Measurements from ENCODE around the gene ATP7A. TPM values are rescaled to one million over a fixed set of nuclear protein-coding genes. Genes with fewer than 3 reads are reported as not detected.

The ATP7A gene
- total RNA-seq, 3 donors from 2014 or later (not counting 1 experiment from before 2014, with no cell fraction given): 18.8 to 24.3 (median 21.5) TPM

DNA sequence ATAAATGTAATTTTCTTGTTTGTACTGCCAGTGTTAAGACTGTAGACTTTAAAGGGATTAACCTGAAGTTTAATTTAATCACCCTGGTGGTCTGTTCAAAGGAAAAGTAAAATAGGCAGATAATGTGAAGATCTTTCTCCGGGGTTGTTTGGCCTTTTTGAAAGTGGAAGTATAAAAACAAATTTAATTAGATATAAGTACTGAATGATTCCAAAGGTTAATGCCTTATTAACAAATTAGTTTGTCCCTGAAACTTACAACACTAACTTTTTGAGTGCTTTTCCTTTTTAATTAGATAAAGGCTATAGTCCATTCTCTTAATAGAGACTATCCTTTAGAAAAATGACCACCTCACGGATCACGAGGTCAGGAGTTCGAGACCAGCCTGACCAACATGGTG, 69.4 kb downstream of the ATP7A start:
- 96% methylated on average over 4 of the region's 4 CpGs for WGBS (ENCODE audit: insufficient coverage)
- no peaks in the 10 kb centered on the region for H3K27me3 ChIP-seq (ENCODE audit: control insufficient read depth, insufficient read depth, low read length)
- H3K4me3 ChIP-seq (ENCODE audit: low read length): no peak overlapping the region
- no peaks in the 10 kb centered on the region for H3K36me3 Mint-ChIP-seq
- H3K4me1 ChIP-seq (ENCODE audit: control insufficient read depth, insufficient read depth, low read length): peaks cover 1% of the 10 kb centered on the region
- no peaks in the 10 kb centered on the region for H3K27me3 Mint-ChIP-seq (ENCODE audit: low read depth in 2 of 2)
- no peak overlapping the region for H3K4me3 Mint-ChIP-seq
- TF ChIP-seq, protein P1, sequence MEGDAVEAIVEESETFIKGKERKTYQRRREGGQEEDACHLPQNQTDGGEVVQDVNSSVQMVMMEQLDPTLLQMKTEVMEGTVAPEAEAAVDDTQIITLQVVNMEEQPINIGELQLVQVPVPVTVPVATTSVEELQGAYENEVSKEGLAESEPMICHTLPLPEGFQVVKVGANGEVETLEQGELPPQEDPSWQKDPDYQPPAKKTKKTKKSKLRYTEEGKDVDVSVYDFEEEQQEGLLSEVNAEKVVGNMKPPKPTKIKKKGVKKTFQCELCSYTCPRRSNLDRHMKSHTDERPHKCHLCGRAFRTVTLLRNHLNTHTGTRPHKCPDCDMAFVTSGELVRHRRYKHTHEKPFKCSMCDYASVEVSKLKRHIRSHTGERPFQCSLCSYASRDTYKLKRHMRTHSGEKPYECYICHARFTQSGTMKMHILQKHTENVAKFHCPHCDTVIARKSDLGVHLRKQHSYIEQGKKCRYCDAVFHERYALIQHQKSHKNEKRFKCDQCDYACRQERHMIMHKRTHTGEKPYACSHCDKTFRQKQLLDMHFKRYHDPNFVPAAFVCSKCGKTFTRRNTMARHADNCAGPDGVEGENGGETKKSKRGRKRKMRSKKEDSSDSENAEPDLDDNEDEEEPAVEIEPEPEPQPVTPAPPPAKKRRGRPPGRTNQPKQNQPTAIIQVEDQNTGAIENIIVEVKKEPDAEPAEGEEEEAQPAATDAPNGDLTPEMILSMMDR (IDR thresholded peaks at IDR 0.05): no peak
- no peaks in the 10 kb centered on the region for H3K9me3 Mint-ChIP-seq
- DNase-seq (no peak), ATAC-seq (no peak)
- H3K36me3 ChIP-seq (ENCODE audit: control insufficient read depth, insufficient read depth, low read length): no peaks in the 10 kb centered on the region
- no peaks in the 10 kb centered on the region for H3K9me3 ChIP-seq (ENCODE audit: control insufficient read depth, insufficient read depth, low read length)
- H3K4me1 Mint-ChIP-seq: peaks cover 0 to 10% of the 10 kb centered on the region in 2 donors
- intact Hi-C loops (cut with micrococcal nuclease): no loop called here
- H3K27ac ChIP-seq (ENCODE audit: low read length): no peak overlapping the region
- no peak overlapping the region for H3K27ac Mint-ChIP-seq

GRCh38 chrX:78011846-78012245, 101.4 kb downstream of the ATP7A start:
- intact Hi-C loops (cut with micrococcal nuclease): no loop called here
- H3K27me3 ChIP-seq (ENCODE audit: control insufficient read depth, insufficient read depth, low read length): no peaks in the 10 kb centered on the region
- WGBS (ENCODE audit: insufficient coverage): no CpG with 5 or more reads among the region's 1 CpG
- TF ChIP-seq, protein P1 (IDR thresholded peaks at IDR 0.05): no peak
- H3K27me3 Mint-ChIP-seq (ENCODE audit: low read depth in 2 of 2): no peaks in the 10 kb centered on the region
- no peak overlapping the region for H3K27ac Mint-ChIP-seq
- H3K4me3 ChIP-seq (ENCODE audit: low read length): no peak overlapping the region
- no peak for DNase-seq
- H3K36me3 Mint-ChIP-seq: no peaks in the 10 kb centered on the region
- no peaks in the 10 kb centered on the region for H3K9me3 ChIP-seq (ENCODE audit: control insufficient read depth, insufficient read depth, low read length)
- no peaks in the 10 kb centered on the region for H3K4me1 Mint-ChIP-seq
- H3K27ac ChIP-seq (ENCODE audit: low read length): no peak overlapping the region
- no peak for ATAC-seq
- no peaks in the 10 kb centered on the region for H3K9me3 Mint-ChIP-seq
- H3K36me3 ChIP-seq (ENCODE audit: control insufficient read depth, insufficient read depth, low read length): no peaks in the 10 kb centered on the region
- H3K4me3 Mint-ChIP-seq: no peak overlapping the region
- no peaks in the 10 kb centered on the region for H3K4me1 ChIP-seq (ENCODE audit: control insufficient read depth, insufficient read depth, low read length)

DNA sequence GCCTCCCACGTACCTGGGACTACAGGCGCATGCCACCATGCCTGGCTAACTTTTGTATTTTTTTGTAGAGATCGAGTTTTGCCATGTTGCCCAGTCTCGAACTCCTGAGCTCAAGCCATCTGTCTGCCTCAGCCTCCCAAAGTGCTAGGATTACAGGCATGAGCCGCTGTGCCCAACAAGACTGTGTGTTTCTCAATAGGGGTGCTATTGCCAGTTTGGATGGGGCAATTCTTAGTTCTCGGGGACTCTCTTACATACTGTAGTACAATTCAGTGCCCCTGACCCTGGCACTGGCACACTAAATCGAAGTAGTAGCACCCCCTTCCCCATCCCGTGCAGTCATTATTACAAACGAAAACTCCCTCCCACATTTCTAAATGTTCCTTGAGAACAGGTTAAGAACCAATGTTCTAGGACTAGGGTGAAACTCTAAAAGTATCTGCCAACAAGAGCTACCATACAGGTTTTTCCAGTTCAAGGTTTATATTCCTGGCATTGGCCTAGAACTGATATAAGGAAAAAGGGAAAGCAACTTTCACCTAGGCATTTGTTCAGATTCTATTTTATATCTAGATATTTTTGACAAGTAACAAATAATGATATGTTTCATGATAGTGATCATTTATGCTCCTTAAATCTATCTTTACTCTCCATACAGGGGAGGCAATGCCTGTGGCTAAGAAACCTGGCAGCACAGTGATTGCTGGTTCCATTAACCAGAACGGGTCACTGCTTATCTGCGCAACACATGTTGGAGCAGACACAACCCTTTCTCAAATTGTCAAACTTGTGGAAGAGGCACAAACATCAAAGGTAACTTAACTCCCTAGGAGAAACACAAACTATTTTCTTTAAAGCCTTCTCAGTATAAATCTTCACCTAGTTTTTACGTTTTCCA, 109.3 kb downstream of the ATP7A start:
- Histone ChIP-seq H3K4me1 (ENCODE audit: control insufficient read depth, insufficient read depth, low read length) (no peaks in the 10 kb centered on the region), H3K27ac (ENCODE audit: low read length) (no peak overlapping the region), H3K4me3 (ENCODE audit: low read length) (no peak overlapping the region), H3K36me3 (ENCODE audit: control insufficient read depth, insufficient read depth, low read length) (no peaks in the 10 kb centered on the region), H3K27me3 (ENCODE audit: control insufficient read depth, insufficient read depth, low read length) (no peaks in the 10 kb centered on the region), H3K9me3 (ENCODE audit: control insufficient read depth, insufficient read depth, low read length) (no peaks in the 10 kb centered on the region)
- intact Hi-C loops (cut with micrococcal nuclease): no loop called here
- H3K4me1 Mint-ChIP-seq: peaks cover 0 to 4% of the 10 kb centered on the region in 2 donors
- no peaks in the 10 kb centered on the region for H3K27me3 Mint-ChIP-seq (ENCODE audit: low read depth in 2 of 2)
- no peaks in the 10 kb centered on the region for H3K9me3 Mint-ChIP-seq
- no peak overlapping the region for H3K4me3 Mint-ChIP-seq
- TF ChIP-seq, protein P1 (IDR thresholded peaks at IDR 0.05): no peak
- H3K36me3 Mint-ChIP-seq: no peaks in the 10 kb centered on the region
- no peak for DNase-seq
- no peak overlapping the region for H3K27ac Mint-ChIP-seq
- 98% methylated on average over 11 of the region's 12 CpGs for WGBS (ENCODE audit: insufficient coverage)
- ATAC-seq: no peak

Measured in natural killer cell (primary cell).